ENCODE data around the gene PCSK9.

Gene PCSK9

GRCh38 chr1:55044617-55045397 lies 5.5 kb downstream of the PCSK9 start:
- DNase-seq: no peak

GRCh38 chr1:55045430-55045829 lies 6.1 kb downstream of the PCSK9 start:
- DNase-seq: no peak

DNA sequence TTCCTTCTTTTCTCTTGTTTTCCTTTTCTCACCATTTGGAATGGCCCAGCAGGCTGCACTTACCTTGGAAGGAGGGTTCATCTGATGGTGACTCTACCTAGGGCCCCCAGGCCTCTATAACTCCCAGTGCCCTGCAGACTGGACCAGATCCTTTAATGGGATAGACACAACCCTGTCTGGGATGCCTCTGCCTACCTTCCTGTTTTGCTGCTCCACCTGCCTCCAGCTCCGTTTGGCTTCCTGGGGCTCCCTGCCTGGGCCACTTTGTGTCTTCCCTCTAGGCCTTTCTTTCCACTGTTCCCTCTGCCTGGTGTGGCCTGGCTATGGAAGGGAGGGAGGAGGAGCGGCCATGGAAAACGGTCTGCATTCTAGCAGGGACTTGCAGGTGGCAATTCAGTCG lies 7.5 kb downstream of the PCSK9 start:
- DNase-seq: no peak

DNA sequence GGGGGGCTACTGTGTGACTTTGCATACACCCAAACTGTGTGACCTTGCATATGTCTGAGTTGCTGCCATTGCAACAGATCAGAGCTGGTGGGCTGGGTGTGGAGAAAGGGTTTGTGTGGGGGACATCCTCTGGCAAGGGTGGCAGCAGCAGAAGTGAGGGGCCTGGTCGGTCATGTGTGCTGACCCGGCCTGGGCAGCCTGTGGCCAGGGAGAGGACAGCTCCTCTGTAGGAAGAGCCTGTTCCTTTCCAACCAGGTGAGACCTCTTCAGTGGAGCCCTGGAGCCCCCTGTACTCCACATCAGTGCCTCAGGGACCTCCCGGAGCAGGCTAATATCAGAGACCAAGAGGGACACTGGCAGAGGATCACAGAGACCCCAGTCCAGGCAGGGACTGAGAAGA lies 8.3 kb downstream of the PCSK9 start:
- no peak for DNase-seq

- no peak for DNase-seq
Observed at GRCh38 chr1:55048453-55049270, 9.3 kb downstream of the PCSK9 start.

DNA sequence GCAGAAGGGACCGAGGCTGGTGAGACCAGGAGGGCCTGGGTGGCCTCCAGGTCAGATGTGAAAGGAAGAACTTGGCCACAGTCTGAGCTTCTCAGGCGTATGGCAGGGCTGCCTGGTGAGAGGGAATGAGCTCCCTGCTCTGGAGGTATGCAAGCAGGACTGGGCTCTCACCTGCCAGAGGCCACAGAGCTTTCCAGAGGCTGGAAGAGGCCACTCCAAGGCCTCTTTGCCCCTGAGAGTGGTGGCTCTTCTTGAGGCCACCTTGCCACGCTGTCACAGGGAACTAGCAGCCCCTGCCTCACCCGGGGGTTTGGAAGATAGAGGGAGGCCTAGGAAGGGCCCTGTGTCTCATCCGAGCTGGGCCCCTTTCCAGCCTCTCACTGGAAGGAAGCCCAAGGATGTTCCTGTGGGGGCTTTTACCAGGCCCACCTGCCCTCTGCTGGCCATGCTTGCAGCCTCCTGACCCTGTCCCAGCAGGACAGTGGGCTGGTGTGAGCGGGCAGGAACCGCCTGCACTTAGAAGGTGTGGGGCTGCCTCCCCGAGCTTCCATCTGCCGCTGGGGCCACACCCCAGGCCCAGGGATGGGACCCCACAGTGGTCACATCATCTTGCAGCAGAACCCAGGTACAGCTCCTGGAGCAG lies 10.0 kb downstream of the PCSK9 start:
- no peak for DNase-seq

DNA sequence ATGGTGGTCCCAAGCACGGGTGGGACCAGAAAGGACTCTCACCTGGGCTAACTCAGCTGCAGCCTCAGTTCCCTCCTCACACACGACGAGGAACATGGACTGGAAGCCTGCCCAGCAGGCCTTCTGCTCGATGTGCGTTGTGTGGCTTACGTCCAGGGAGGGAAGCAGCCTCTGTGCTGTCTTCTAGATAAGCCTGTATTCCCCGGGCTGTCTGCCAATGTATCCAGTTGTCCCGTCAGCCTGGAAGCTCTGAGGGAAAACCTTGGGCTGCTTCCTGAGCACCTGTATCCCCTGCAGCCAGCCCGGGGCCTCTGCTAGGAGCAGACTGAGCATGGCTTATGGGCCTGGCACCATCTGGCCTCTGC lies 10.5 kb downstream of the PCSK9 start:
- no peak for DNase-seq

DNA sequence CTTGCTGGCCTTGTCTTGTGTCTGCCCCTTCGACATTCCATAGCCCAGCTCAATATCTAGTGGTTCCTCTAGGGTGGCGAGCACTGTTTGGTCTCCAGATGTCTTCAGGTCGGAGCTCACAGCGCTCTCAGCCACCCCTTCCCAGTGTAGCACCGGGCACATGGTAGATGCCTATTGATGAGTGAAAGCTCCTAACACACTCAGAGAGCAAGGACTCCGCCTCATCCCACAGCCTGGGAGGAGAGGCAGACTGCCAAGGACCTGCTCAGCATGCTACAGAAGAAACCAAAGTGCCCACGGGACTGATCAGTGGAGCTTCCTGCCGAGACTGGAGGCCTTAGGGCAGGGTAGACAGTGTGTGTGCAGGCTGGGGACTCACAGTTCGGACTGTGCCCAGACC lies 10.9 kb downstream of the PCSK9 start:
- no peak for DNase-seq

GRCh38 chr1:55051169-55051568 lies 11.8 kb downstream of the PCSK9 start:
- no peak for DNase-seq

DNA sequence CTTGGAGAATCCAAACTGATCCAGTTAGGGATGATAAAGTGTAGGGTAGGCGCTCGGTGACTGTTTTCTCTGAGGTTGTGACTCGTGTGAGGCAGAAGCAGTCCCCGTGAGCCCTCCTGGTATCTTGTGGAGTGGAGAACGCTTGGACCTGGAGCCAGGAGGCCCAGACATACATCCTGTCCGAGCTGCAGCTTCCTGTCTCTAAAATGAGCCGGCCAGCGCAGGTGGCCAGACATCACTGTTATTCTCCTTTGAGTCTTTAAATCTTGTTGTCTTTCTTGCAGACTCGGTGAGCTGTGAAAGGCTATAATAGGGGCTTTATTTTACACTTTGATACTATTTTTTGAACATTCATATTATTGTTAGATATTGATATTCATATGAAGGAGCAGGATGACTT lies 12.3 kb downstream of the PCSK9 start:
- DNase-seq: no peak

DNA sequence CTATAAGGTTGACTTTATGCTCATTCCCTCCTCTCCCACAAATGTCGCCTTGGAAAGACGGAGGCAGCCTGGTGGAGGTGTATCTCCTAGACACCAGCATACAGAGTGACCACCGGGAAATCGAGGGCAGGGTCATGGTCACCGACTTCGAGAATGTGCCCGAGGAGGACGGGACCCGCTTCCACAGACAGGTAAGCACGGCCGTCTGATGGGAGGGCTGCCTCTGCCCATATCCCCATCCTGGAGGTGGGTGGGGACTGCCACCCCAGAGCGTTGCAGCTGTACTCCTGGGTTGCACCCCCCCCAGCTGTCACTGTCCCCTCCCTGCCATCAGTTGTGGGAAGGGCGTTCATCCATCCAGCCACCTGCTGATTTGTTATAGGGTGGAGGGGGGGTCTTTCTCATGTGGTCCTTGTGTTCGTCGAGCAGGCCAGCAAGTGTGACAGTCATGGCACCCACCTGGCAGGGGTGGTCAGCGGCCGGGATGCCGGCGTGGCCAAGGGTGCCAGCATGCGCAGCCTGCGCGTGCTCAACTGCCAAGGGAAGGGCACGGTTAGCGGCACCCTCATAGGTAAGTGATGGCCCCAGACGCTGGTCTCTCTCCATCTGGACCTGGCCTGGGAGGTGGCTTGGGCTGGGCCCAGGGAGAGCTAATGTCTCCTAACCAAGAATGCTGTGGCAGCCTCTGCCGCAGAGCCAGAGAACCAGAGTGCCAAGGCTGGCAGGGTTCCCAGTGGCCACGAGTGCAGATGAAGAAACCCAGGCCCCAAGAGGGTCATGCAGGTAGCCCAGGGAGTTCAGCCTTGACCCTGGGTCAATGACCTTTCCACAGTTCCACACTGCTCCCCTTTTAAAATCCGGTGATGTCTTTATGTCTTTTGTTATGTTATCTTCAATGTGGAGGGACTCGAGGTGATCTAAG lies 13.1 kb downstream of the PCSK9 start:
- DNase-seq: no peak

- DNase-seq: no peak
Observed at GRCh38 chr1:55053265-55053954, 14.1 kb downstream of the PCSK9 start.

- no peak for DNase-seq
Observed at GRCh38 chr1:55054396-55054795, 15.0 kb downstream of the PCSK9 start.

GRCh38 chr1:55055084-55055882 lies 15.9 kb downstream of the PCSK9 start:
- DNase-seq: no peak

GRCh38 chr1:55055951-55056631 lies 16.7 kb downstream of the PCSK9 start:
- DNase-seq: no peak

GRCh38 chr1:55056632-55056992 lies 17.3 kb downstream of the PCSK9 start:
- DNase-seq: no peak

GRCh38 chr1:55057270-55057955 lies 18.1 kb downstream of the PCSK9 start:
- DNase-seq: no peak

DNA sequence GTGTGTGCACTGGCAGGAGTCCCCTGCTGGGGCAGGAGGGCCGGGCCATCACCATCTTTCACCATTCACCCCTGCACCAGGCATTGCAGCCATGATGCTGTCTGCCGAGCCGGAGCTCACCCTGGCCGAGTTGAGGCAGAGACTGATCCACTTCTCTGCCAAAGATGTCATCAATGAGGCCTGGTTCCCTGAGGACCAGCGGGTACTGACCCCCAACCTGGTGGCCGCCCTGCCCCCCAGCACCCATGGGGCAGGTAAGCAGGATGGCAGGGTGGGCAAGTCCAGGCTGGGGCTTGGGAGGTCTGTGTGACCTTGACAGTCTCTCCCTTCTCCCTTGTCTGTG lies 18.6 kb downstream of the PCSK9 start:
- DNase-seq: no peak

GRCh38 chr1:55059302-55060132 lies 20.2 kb downstream of the PCSK9 start:
- DNase-seq: no peak

Data from CD4-positive, alpha-beta T cell treated with Interleukin-6 for 4 hours (primary cell).